GM18526 (cell line): Measurements from ENCODE around the gene PCDHGA2.

ENCODE experiments used
- POLR2A ChIP-seq: IDR thresholded peaks from 3 replicates; pipeline ENCODE4 v1.6.1; 2011; ENCODE audit not compliant: insufficient read length; ENCODE audit errors: extremely low read depth

The PCDHGA2 gene

DNA sequence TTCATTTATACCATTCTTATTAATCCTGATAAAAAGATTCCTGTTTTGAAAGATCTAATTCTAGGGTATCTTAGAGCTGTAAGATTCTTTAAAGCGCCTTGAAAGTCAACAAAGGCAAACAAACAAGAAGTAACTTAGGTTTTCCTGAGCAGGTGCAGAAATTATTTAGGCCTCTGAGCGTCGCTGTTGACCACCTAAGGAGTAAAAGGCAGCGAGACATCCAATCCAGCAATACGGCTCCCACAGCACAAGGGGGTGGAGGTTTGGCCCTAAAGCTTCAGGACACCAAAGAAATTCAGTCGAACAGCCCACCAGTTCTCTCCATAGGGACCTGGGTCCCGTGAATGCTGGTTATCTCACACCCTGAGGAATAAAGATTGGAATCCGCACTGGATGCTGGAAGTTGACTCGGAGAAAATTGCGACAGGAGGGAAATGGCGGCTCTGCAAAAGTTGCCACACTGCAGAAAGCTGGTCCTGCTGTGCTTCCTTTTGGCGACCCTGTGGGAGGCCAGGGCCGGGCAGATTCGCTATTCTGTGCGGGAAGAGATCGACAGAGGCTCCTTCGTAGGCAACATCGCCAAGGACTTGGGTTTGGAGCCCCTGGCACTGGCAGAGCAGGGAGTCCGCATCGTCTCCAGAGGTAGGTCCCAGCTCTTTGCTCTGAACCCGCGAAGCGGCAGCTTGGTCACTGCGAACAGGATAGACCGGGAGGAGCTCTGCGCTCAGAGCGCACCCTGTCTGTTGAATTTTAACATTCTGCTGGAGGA lies at the start of gene PCDHGA2:
TSS of gene PCDHGA2 (plus strand) at position 223 of the 769 bp plus-strand sequence.
- TF ChIP-seq POLR2A, result no peak

- no peak for TF ChIP-seq POLR2A
Measured at GRCh38 chr5:141298376-141298775, 40.2 kb upstream of the PCDHGA2 start.

- no peak for TF ChIP-seq POLR2A
Measured at GRCh38 chr5:141303756-141304155, 34.8 kb upstream of the PCDHGA2 start, which contains the start of gene SLC25A2. SLC25A2 (minus strand) TSS chr5:141304049; CDS start chr5:141303865, 184 bp downstream.

DNA sequence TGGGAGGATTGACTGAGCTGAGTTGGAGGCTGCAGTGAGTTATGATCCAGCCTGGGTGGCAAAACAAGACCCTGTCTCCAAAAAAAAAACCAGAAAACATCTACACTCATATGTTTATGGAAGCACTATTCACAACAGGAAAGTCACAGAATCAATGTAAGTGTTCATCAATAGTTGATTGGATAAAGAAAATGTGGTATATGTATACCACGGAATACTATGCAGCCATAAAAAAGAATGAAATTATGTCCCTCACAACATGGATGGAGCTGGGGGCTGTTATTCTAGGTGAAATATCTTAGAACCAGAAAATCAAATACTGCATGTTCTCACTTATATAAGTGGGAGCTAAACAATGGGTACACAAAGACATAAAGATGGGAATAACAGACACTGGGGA lies 31.9 kb upstream of the PCDHGA2 start:
- no peak for TF ChIP-seq POLR2A

DNA sequence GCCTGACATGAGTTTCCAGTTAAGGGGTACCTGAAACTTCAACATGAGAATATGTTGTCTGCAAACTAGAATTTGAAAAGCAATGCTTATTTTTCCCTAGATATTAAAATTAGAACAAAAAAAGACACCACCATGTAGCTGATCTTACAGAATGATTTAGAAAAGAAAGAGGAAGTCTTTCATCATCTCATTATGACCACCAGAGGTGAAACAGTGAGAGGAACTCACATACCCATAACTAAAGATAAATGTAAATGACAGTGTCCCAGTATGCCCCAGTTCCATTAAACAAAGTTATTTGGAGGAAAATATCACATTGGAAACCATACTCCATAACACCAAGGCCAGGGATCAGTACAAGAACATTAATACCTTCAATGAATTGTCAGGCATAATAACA lies 24.8 kb upstream of the PCDHGA2 start:
- no peak for TF ChIP-seq POLR2A

DNA sequence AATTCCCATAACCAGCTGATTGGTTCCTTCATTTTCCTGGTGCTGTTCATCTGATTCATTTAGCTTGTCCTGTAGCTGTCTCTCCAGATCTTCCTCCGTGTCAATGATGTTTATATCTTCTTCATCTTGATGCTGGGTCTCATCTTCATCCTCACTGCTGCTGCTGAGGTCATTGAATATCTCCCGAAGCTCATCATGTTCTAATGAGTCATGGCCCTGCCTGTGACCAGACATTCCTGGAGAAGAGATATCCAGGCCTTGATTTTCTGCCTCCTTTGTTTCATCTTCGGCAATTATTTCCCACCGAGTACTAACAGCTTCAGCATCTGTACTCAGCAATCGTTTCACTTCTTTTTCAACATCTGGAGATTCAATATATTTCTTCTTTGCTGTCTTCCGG lies 19.4 kb upstream of the PCDHGA2 start:
- TF ChIP-seq POLR2A, result no peak

DNA sequence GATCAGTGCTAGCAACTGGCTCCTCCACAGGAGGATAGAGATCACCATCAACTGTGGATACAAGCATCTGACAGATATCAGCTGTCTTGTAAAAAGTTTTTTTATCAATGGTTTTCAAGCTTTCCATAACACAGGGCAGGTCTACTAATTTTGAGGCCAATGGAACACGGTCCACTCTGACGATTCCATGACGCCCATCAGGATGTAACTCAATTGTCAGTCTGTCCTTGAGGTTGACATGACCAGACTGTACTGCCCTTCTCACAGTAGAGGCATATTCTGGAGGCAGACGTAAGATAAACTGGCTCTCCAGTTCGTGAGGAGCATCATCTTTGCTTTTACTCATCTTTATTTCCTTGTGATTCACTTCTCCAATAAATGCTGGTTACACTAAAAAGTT lies 18.9 kb upstream of the PCDHGA2 start:
- no peak for TF ChIP-seq POLR2A

- TF ChIP-seq POLR2A, result peak; percentile 94
Measured at GRCh38 chr5:141320225-141321169, 18.1 kb upstream of the PCDHGA2 start, which contains the start of gene TAF7. TAF7 (minus strand) TSS chr5:141320784; CDS start chr5:141320044, 740 bp downstream.

DNA sequence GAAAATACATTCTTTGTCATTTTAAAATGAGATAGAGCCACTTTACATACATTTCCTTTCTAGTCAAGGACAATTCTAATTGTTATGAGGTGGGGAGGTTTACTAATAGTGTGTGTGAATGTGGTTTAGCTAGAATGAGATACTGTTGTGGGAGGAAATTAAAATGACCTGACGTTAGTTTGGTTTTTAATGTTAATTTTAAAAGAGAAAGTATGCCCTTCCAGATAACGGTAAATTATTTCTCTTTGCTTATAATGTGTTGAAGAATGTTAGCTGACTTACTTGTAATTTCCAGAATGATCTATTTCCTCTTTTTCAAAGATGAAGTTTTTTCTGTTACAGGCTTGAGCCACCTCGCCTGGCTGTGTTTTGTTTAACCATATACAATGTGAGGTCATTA lies 16.3 kb upstream of the PCDHGA2 start:
- no peak for TF ChIP-seq POLR2A

DNA sequence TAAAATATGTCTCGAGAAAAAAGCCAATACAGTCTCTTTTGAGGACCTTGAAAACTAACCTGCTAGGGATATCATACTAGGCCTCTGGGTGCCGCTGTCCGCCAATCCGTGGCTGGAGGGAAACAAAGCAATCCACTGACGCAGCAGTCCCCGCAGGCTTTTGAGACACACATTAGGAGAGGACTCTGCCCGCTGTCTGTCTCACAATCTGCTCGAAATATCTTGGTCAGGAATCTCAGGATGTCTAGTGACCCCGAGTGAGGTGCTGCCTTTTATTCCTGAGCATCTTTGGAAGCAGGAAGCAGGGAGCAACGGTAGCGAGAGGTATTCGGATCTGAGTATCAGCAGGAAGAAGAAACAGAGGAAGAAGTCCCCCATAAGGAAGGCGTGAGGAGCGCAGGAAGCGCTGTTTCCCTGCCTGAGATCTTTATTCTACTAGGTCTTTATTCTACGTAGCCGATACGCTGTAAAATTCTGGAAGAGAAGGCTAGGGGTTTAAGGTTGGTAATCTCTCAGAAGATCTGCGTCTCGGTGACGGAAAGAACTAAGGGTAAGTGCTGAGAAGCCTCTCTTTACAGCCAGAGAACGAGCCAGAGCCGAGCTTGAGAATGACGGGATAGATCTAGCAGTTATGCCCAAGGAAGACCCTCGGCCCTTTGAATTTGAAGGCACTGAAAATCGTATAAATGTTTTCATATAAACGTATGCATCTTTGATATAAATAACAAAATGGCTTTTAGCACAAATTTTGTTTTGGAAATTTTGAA lies 12.3 kb upstream of the PCDHGA2 start:
- TF ChIP-seq POLR2A, result no peak

DNA sequence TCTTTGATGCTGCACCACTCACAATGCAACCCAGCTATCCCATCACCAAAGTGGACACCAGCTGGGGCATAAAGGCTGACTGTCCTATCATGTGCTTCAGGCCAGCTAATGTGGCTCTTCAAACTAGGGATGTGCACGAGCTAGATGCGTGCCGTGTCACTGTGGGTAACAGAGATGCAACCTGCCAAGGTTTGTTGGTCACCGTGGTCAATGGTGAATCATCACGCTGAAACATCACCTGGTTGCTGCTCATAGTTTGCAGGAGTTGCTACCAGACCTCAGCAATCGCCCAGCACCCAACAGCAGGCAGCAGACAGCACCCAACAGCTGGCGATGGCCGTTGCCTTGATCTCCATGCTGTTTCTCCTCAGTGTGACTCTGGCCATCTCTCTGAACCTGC lies 10.3 kb upstream of the PCDHGA2 start:
- no peak for TF ChIP-seq POLR2A

- TF ChIP-seq POLR2A, result no peak
Measured at GRCh38 chr5:141330299-141331080, 8.1 kb upstream of the PCDHGA2 start, which contains the start of gene PCDHGA1. PCDHGA1 (plus strand) TSS chr5:141330514.

DNA sequence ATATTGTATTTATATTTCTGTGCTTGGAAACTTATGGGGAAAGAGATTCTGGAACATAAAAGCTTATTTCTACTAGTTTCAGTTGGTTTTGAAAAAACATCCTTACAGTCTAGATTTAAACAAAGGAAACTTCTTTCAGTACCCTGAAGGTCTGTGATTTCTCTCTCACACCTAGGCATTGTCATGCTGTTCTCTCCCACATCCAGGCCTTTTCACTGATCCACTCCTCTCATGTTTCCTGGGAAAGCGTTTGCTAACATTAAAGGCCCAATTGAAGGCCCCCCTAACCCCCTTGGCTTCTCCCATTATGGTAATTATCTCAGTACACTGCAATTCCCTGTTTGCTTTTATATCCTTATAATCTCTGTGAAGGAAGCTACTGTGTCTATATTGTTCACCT lies 4.2 kb downstream of the PCDHGA2 start:
- no peak for TF ChIP-seq POLR2A

DNA sequence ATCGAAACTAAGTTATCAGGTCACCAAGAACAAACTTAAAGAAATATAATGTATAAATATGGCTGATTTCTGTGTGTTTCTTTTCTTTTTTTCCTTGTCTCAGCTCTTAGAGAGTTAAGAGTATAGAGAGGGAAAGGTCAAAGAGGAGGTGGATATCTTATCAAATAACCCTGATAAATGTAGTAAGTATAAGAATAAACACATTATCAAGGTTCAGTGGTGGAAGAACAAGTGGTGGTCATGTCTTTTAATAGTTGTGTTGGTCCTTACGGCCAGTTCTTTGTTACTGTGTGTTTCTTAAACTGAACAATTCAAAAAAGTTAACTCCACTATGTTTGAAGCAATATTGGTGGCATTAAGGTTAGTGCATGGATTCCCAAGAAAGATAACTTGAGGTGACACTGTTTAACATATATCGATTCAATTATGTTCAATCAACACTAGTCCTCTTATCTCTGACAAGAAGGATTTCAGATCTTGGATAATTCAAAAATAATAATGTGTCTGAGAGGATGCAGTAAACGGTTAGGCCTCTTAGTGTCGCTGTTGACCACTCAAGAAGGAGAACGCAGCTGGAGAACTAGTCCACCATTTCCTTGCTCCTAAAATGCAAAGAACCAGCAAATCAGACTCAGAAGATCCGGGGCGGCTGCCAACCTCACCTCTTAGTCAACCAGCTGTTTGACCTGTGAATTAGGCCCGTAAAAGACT lies 4.8 kb downstream of the PCDHGA2 start, which contains the start of gene PCDHGA3:
TSS of gene PCDHGA3 (plus strand) at position 588 of the 711 bp plus-strand sequence. CDS start 205 bp downstream, outside the sequence.
- no peak for TF ChIP-seq POLR2A
